GM18951 (cell line): Measurements from ENCODE around the gene HSPBAP1.

ENCODE experiments used
- POLR2A ChIP-seq: IDR thresholded peaks from 4 replicates; pipeline ENCODE4 v1.6.1; 2011; ENCODE audit warnings: mild to moderate bottlenecking; ENCODE audit not compliant: insufficient read length, insufficient read depth; ENCODE audit errors: extremely low read depth
- in situ Hi-C: fragments of 300-500 bp; cut with MboI; formaldehyde crosslinking; loops from one replicate; pipeline ENCODE4 v1.12.0; 2022; ENCODE audit warnings: low sequenced_read_pairs, mixed read lengths, inconsistent platforms; ENCODE audit not compliant: unreplicated experiment

Gene HSPBAP1

GRCh38 chr3:122705379-122705778 lies 88.3 kb downstream of the HSPBAP1 start:
- TF ChIP-seq POLR2A, result no peak
- in situ Hi-C loops, result no loop called here

DNA sequence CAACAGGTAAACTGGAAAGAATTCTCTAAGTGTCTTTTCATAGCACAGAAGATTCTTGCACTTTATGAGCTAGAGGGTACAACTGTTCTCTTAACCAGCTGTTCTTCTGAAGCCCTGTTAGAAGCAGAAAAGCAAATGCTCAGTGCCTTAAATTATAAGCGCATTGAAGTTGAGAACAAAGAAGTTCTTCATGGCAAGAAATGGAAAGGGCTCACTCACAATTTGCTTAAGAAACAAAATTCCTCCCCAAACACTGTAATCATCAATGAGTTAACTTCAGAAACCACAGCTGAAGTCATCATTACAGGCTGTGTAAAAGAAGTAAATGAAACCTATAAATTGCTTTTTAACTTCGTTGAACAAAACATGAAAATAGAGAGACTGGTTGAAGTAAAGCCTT lies 93.4 kb downstream of the HSPBAP1 start:
- in situ Hi-C loops, result no loop called here
- no peak for TF ChIP-seq POLR2A

DNA sequence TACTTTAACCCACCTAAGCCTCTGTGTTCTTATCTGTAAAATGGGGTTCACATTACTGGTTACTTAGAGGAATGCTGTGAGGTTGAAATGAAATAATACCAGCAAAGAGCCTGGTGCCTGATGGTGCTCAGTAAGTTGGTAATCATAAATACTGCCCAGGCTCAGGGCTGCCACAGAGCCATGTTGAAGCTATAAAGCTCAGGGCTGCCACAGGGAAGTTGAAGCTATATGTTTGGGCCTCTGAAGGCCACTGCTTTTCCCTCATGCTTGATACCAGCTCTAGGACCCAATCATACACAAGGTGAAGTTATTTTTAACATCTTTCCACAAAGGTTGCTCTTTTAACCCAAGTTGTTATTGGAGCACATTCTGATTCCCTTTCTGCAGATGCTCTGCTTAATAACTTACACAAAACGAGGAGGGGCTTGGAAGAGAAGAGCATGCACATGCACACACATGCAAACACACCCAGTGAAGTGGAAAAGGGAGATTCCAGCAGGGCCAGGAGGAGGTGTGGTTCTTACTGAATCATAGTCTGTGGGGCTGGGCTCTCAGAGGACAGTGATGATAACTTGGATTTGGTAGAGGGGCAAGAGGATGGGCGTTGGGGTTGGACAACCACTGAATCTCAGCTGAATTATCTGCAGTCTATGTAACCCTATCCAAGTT lies 95.5 kb downstream of the HSPBAP1 start:
- TF ChIP-seq POLR2A, result no peak
- in situ Hi-C loops, result loop anchor here (25.0 kb wide), 1 partner anchor 261 kb away; no protein-coding TSS in a partner anchor

GRCh38 chr3:122695927-122696561 lies 97.6 kb downstream of the HSPBAP1 start:
- in situ Hi-C loops, result loop anchor here (25.0 kb wide), 1 partner anchor 259 kb away; no protein-coding TSS in a partner anchor
- no peak for TF ChIP-seq POLR2A

GRCh38 chr3:122694966-122695365 lies 98.7 kb downstream of the HSPBAP1 start:
- no peak for TF ChIP-seq POLR2A
- in situ Hi-C loops, result loop anchor here (25.0 kb wide), 1 partner anchor 258 kb away; no protein-coding TSS in a partner anchor

DNA sequence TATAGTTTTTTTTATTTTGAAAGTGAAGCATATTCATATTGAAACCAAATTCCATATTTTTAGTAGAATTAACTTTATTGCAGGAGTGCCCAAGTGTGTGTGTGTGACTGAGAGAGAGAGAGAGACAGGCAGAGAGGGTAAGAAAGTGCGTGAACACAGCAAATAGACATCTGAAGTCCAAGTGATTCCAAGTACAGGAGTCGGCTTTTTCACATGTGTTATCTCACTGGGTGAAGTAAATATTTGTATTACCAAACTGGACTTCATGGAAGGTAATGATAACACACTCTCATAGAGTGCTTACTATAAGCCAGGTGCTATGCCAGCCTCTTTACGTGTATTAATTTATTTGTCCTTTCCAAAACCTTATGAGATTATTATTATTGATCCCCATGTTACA lies 101.0 kb downstream of the HSPBAP1 start:
- TF ChIP-seq POLR2A, result no peak
- in situ Hi-C loops, result loop anchor here (25.0 kb wide), 1 partner anchor 255 kb away; no protein-coding TSS in a partner anchor

DNA sequence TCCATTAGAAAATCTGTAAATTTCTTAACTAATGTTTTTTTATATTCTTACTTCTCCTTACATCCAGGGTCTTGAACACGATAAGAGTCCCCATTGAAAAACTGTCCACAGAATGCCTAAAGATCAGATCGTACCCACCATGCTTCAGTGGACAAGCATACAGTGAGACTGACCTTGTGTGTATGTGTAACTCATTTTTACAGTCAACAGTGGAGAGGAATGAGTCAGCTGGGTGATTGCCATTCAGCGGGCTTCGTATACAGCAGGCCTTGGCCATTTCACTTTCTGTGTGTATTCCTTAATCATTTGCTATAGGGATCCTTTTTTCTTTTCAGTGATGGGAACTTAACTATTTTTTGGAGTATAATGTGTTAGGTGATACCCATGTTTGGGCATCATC lies 102.4 kb downstream of the HSPBAP1 start:
- in situ Hi-C loops, result loop anchor here (25.0 kb wide), 1 partner anchor 254 kb away; no protein-coding TSS in a partner anchor
- no peak for TF ChIP-seq POLR2A

DNA sequence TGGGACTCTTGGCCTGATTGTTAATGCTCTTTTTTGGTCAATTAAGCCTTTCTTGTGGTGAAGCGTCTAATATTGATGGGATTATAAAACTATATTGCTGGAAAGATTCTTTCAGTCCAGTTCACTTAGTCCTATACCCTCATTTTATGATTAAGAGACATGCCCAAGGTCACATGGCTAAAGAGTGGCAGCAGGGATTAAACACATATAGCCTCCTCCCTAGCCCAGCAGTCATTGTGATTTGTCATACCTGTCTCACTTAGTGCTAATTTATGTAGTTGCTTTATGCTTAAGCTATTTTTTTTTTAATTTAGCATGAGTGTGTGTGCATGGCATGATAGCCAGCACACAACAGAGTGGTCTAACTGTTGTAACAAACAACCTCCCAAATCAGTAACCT lies 103.5 kb downstream of the HSPBAP1 start:
- TF ChIP-seq POLR2A, result no peak
- in situ Hi-C loops, result loop anchor here (25.0 kb wide), 1 partner anchor 253 kb away; no protein-coding TSS in a partner anchor
